ENCODE results near the gene IL4R.
"Not testable (repeated sequence)": the region's sequence is repeated elsewhere in the genome, so short reads cannot be mapped to it uniquely, and the experiment has no call there.

Gene IL4R

DNA sequence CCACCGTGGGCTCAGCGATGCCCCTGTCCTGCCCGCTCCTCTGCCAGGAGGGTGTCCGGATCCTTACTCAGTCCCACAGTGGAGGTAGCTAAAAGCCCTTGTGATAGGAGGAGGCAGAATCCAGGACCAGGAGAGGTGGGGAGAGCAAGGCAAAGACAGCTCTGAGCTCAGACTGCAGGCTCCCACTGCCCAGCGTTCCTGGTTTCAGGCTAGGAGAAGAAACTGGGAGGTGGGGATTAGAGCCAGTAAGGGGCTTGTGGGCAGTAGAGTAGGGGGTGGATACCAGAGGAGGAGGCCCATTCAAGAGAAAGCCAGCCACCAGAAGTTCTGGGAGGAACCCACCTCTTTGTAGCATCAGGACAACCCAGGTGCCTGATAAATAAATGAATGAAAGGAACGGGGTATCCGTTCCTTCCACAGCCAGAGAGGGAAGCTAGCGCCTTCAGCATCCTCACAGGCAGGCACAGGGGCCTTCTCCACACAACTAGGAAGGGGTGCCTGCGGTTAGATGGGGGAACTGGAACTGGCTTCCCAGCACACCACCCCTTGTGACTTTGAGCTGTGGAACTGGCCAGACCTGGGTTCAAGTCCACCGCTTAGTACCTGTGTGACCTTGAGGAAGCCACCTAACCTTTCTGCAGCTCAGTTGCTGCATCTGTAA is 90.5 kb downstream of the IL4R start:
- Histone ChIP-seq H3K36me3 (ENCODE audit: control insufficient read depth, insufficient read depth, low read length) (no peaks in the 10 kb centered on the region; the same call in 1 of the 2 replicates), H3K27ac (ENCODE audit: low read length) (no peak overlapping the region), H3K4me3 (ENCODE audit: low read length) (no peak overlapping the region), H3K9me3 (ENCODE audit: control insufficient read depth, insufficient read depth, low read length) (no peaks in the 10 kb centered on the region), H3K27me3 (ENCODE audit: control insufficient read depth, insufficient read depth, low read length) (no peaks in the 10 kb centered on the region), H3K4me1 (ENCODE audit: control insufficient read depth, insufficient read depth, low read length) (no peaks in the 10 kb centered on the region)
- DNase-seq (ENCODE audit: low read depth, low spot score), result no peak
- no CpG with 5 or more reads among the region's 10 CpGs for WGBS (ENCODE audit: insufficient coverage, insufficient read length)

DNA sequence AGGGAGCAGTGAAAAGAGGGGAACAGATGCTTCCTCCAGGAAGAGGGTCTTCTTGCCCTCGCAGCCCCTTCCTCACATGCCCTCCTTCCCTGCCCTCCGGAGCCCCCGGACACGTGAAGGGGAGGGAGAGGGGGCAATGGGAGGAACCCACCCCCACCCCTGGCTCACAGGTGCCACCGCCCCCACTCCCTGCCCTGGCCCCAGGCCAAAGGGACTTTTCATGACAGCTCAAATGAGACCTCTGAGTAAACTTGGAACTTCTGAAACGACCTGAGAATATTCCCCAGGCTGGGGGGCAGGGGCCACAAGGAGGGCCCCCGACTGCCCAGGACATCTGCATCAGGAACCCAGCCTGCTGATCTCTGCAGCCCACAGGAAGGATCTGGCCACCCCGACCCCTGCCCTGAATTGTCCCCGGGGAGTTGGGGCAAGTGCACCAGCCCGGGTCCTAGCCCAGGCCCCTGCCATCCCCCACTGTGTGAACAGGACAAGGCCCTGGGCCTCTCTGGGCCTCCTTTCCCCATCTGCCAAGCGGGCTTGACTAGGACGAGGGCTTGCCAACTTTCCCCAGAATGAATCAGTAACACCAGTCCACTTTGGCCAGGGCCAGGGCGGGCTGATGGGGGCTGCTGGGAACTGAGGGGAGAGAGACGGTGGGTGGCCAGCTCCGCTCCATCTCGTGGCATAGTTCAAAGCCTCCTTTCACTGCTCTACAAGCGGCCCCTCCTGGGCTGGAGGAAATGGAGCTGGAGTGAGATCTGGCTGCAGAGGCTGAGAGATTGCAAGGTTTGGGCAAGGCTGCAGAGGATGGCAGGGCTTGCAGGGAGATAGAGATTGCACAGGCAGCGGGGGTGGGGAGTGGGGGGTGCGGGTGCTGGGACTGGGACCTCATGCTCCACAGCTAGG is 92.0 kb downstream of the IL4R start:
- no peaks in the 10 kb centered on the region for H3K4me1 ChIP-seq (ENCODE audit: control insufficient read depth, insufficient read depth, low read length)
- no peak for DNase-seq (ENCODE audit: low read depth, low spot score)
- no peak overlapping the region for H3K4me3 ChIP-seq (ENCODE audit: low read length)
- no CpG with 5 or more reads among the region's 19 CpGs for WGBS (ENCODE audit: insufficient coverage, insufficient read length)
- no peak overlapping the region for H3K27ac ChIP-seq (ENCODE audit: low read length)
- no peaks in the 10 kb centered on the region for H3K27me3 ChIP-seq (ENCODE audit: control insufficient read depth, insufficient read depth, low read length)
- no peaks in the 10 kb centered on the region; the same call in 1 of the 2 replicates for H3K36me3 ChIP-seq (ENCODE audit: control insufficient read depth, insufficient read depth, low read length)
- no peaks in the 10 kb centered on the region for H3K9me3 ChIP-seq (ENCODE audit: control insufficient read depth, insufficient read depth, low read length)

DNA sequence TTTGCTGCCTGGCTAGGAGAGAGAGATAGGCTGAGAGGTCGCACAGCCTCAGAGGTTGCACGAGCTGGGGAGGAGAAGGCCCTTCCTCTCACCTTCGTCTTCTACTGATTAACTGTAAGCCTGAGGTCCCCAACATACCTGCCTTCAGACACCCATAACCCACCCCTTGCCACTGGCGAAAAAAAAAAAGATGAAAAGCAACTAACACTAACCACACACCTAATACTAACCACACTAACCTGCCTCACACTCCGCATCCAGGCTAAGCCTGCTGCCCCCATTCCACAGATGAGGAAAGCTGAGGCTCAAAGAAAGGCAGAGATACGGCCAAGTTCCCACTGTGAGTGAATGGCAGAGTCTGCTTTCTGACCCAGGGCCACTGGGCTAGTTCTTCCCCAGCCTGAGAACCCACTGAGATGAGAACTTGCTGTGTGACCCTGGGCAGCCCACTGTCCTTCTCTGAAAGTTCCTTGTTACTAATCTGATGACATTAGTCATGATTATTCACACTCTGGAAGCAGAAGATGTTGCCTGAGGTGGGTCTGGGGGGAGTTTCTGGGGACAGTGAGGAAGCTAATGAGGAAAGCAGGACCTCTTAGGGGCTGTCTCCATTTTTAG is 92.8 kb downstream of the IL4R start:
- DNase-seq (ENCODE audit: low read depth, low spot score), result no peak
- no peak overlapping the region for H3K4me3 ChIP-seq (ENCODE audit: low read length)
- H3K4me1 ChIP-seq (ENCODE audit: control insufficient read depth, insufficient read depth, low read length), result no peaks in the 10 kb centered on the region
- H3K27me3 ChIP-seq (ENCODE audit: control insufficient read depth, insufficient read depth, low read length), result no peaks in the 10 kb centered on the region
- H3K36me3 ChIP-seq (ENCODE audit: control insufficient read depth, insufficient read depth, low read length), result no peaks in the 10 kb centered on the region; the same call in 1 of the 2 replicates
- H3K9me3 ChIP-seq (ENCODE audit: control insufficient read depth, insufficient read depth, low read length), result no peaks in the 10 kb centered on the region
- no peak overlapping the region for H3K27ac ChIP-seq (ENCODE audit: low read length)
- WGBS (ENCODE audit: insufficient coverage, insufficient read length), result no CpG with 5 or more reads among the region's 6 CpGs

DNA sequence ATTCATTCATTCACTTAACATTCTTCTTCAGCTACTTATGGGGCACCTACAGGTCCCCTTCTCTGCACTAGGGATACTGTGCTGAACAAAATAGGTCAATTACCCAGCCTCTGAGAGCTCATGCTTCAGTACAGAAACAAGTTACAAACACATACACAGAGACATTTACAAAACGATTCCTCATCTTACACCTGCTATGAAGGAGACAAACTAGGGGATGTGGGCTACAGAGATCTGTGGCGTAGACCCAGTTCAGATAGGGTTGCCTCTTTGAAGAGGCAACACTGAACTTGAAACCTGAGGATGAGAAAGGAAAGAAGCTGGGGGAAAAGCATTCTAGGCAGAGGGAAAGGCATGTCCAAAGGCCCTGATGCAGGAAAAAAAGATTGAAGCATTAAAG is 93.4 kb downstream of the IL4R start:
- no peaks in the 10 kb centered on the region; the same call in 1 of the 2 replicates for H3K36me3 ChIP-seq (ENCODE audit: control insufficient read depth, insufficient read depth, low read length)
- no peaks in the 10 kb centered on the region for H3K27me3 ChIP-seq (ENCODE audit: control insufficient read depth, insufficient read depth, low read length)
- no CpG with 5 or more reads among the region's 2 CpGs for WGBS (ENCODE audit: insufficient coverage, insufficient read length)
- H3K4me3 ChIP-seq (ENCODE audit: low read length), result no peak overlapping the region
- no peak overlapping the region for H3K27ac ChIP-seq (ENCODE audit: low read length)
- DNase-seq (ENCODE audit: low read depth, low spot score), result no peak
- H3K9me3 ChIP-seq (ENCODE audit: control insufficient read depth, insufficient read depth, low read length), result no peaks in the 10 kb centered on the region
- no peaks in the 10 kb centered on the region for H3K4me1 ChIP-seq (ENCODE audit: control insufficient read depth, insufficient read depth, low read length)

DNA sequence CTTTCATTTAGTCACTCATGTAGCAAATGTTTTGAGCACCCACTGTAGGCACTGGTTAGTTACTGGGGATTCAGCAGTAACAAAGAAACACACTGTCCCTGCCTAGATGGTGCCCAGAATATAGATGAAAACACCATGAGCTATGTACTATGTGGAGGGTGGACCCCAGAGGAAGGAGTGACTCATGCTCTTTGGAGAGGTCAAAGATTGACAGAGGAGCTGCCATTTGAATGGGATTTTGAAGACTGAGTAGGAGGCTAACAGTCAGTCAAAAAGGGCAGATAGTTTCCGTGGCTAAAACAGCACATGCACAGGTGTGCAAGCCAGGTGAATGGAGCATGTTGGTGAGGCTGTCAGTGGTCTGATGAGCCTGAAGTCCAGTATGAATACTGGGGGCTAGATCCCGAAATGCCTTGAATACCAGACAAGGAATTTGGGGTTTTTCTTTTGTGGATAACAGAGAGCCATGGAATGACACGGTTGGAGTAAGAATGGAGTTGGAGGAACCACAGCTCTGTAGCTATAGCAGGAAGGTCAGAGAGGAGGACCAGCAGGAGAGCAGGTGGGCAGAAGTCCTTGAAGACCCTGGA is 94.3 kb downstream of the IL4R start:
- Histone ChIP-seq H3K27ac (ENCODE audit: low read length) (no peak overlapping the region), H3K27me3 (ENCODE audit: control insufficient read depth, insufficient read depth, low read length) (no peaks in the 10 kb centered on the region), H3K4me1 (ENCODE audit: control insufficient read depth, insufficient read depth, low read length) (no peaks in the 10 kb centered on the region), H3K36me3 (ENCODE audit: control insufficient read depth, insufficient read depth, low read length) (no peaks in the 10 kb centered on the region; the same call in 1 of the 2 replicates), H3K4me3 (ENCODE audit: low read length) (no peak overlapping the region), H3K9me3 (ENCODE audit: control insufficient read depth, insufficient read depth, low read length) (no peaks in the 10 kb centered on the region)
- no peak for DNase-seq (ENCODE audit: low read depth, low spot score)
- no CpG with 5 or more reads among the region's 3 CpGs for WGBS (ENCODE audit: insufficient coverage, insufficient read length)

DNA sequence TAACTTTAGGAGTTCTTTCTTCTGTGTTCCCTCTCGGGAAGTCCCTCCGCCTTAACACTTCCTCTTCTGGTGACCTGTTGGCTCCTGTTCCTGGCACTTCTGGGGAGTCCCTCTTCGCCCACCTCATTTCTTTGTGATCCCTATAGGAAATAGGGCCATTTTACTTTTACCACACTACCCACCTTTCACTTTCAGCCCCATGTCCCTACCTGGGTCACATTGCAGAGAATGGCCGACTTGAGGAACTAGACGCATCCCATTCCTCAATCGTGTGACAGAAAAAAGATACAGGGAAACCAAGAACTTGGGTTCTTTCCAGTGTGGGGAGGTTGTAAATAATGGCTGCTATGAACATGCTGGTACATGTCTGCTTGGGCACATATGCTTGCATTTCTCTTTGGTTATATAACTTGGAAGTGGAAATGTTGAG is 94.8 kb downstream of the IL4R start:
- no peak for DNase-seq (ENCODE audit: low read depth, low spot score)
- Histone ChIP-seq H3K9me3 (ENCODE audit: control insufficient read depth, insufficient read depth, low read length) (no peaks in the 10 kb centered on the region), H3K36me3 (ENCODE audit: control insufficient read depth, insufficient read depth, low read length) (no peaks in the 10 kb centered on the region; the same call in 1 of the 2 replicates), H3K4me1 (ENCODE audit: control insufficient read depth, insufficient read depth, low read length) (no peaks in the 10 kb centered on the region), H3K27me3 (ENCODE audit: control insufficient read depth, insufficient read depth, low read length) (no peaks in the 10 kb centered on the region), H3K4me3 (ENCODE audit: low read length) (no peak overlapping the region), H3K27ac (ENCODE audit: low read length) (no peak overlapping the region)
- no CpG with 5 or more reads among the region's 6 CpGs for WGBS (ENCODE audit: insufficient coverage, insufficient read length)

DNA sequence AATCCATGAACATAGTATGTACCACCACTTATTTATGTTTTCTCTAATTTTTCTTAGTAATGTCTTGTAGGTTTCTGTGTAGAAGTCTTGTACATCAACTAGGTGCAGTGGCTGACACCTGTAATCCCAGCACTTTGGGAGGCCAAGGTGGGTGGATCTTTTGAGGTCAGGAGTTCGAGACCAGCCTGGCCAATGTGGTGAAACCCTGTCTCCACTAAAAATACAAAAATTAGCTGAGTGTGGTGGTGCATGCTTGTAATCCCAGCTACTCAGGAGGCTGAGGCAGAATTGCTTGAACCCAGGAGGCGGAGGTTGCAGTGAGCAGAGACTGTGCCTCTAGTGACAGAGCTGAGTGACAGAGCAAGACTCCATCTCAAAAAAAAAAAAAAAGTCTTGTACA is 96.2 kb downstream of the IL4R start:
- not testable (repeated sequence) for H3K27ac ChIP-seq (ENCODE audit: low read length); H3K4me1 ChIP-seq (ENCODE audit: control insufficient read depth, insufficient read depth, low read length); H3K9me3 ChIP-seq (ENCODE audit: control insufficient read depth, insufficient read depth, low read length); H3K36me3 ChIP-seq (ENCODE audit: control insufficient read depth, insufficient read depth, low read length); H3K27me3 ChIP-seq (ENCODE audit: control insufficient read depth, insufficient read depth, low read length); DNase-seq (ENCODE audit: low read depth, low spot score); H3K4me3 ChIP-seq (ENCODE audit: low read length)
- WGBS (ENCODE audit: insufficient coverage, insufficient read length), result no CpG with 5 or more reads among the region's 2 CpGs

DNA sequence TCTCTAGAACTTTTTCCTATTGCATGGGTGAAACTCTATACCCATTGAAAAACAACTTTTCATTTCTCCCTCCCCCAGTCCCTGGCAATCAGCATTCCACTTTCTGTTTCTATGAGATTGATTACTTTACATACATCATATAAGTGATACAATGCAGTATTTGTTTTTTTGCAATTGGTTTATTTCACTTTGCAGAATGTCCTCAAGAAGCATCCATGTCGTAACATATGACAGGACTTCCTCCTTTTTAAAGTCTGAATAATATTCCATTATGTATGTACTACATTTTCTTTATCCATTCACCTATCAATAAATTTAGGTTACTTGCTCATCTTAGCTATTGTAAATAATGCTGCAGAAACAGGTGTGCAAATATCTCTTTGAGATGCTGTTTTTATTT is 97.0 kb downstream of the IL4R start:
- no peak overlapping the region for H3K4me3 ChIP-seq (ENCODE audit: low read length)
- H3K36me3 ChIP-seq (ENCODE audit: control insufficient read depth, insufficient read depth, low read length), result no peaks in the 10 kb centered on the region
- no peaks in the 10 kb centered on the region for H3K27me3 ChIP-seq (ENCODE audit: control insufficient read depth, insufficient read depth, low read length)
- no peak for DNase-seq (ENCODE audit: low read depth, low spot score)
- H3K4me1 ChIP-seq (ENCODE audit: control insufficient read depth, insufficient read depth, low read length), result no peaks in the 10 kb centered on the region
- no peak overlapping the region for H3K27ac ChIP-seq (ENCODE audit: low read length)
- WGBS (ENCODE audit: insufficient coverage, insufficient read length), result no CpG with 5 or more reads among the region's 1 CpG
- no peaks in the 10 kb centered on the region for H3K9me3 ChIP-seq (ENCODE audit: control insufficient read depth, insufficient read depth, low read length)

DNA sequence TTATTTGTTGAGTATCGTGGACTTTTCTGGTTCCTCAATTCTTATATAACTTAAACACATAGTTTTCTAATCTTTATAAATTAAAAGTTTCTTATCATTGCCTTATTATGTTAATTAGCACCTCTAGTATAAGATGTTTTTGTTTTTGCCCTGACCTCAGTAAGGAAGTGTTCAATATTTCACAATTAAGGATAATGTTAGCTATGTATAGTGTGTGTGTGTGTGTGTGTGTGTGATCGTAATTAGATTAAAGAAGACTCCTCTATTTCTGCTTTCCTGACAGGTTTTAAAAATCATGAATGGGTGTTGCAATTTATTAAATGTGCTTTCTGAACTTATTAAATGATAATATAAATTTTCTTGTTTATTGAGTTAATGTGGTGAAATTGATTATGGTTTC is 100.2 kb downstream of the IL4R start:
- no peaks in the 10 kb centered on the region for H3K9me3 ChIP-seq (ENCODE audit: control insufficient read depth, insufficient read depth, low read length)
- no CpG with 5 or more reads among the region's 2 CpGs for WGBS (ENCODE audit: insufficient coverage, insufficient read length)
- H3K4me1 ChIP-seq (ENCODE audit: control insufficient read depth, insufficient read depth, low read length), result no peaks in the 10 kb centered on the region
- H3K27ac ChIP-seq (ENCODE audit: low read length), result no peak overlapping the region
- no peaks in the 10 kb centered on the region for H3K36me3 ChIP-seq (ENCODE audit: control insufficient read depth, insufficient read depth, low read length)
- H3K27me3 ChIP-seq (ENCODE audit: control insufficient read depth, insufficient read depth, low read length), result no peaks in the 10 kb centered on the region
- no peak for DNase-seq (ENCODE audit: low read depth, low spot score)
- H3K4me3 ChIP-seq (ENCODE audit: low read length), result no peak overlapping the region

Measured in iPS DF 6.9 (cell line).